A549 (cell line): ENCODE results near the gene CAMK4. TPM values are rescaled to one million over a fixed set of nuclear protein-coding genes. Genes with fewer than 3 reads are reported as not detected.

ENCODE experiments used
- ATAC-seq, 2 experiments: fragments of 200-7000 bp in 1 of 2; fragments of >200 bp in 1 of 2; cut with Nextera tagmentation in 1 of 2; cut with Tn5 transposase in 1 of 2; 3 replicates each; pipeline versions ENCODE4 v1.8.0 to v1.9.1; 2018 to 2020; ENCODE audit warnings: mild to moderate bottlenecking in 1 of 2, moderate library complexity in 1 of 2
- CTCF ChIA-PET: fragments of 300-600 bp; sonication (Branson Sonifier 250); formaldehyde crosslinking; extraction: SDS; loops from one replicate; lab custom pipeline; 2021; ENCODE audit warnings: antibody characterized with exemption, inconsistent platforms; lab: Yijun Ruan, JAX
- POLR2A ChIA-PET: fragments of 350-600 bp; formaldehyde crosslinking; extraction: SDS; loops from one replicate; lab custom pipeline; 2021; ENCODE audit warnings: antibody characterized with exemption, inconsistent platforms; lab: Yijun Ruan, JAX
- DNase-seq, 2 experiments: peaks; one replicate each; pipeline versions ENCODE4 v3.0.0 to v3.0.0-alpha.2; 2011 to 2016; ENCODE audit warnings: low read depth in 1 of 2, low spot score in 1 of 2
- FAIRE-seq: peaks from 2 replicates; lab custom pipeline; 2011; peaks lifted over from hg19 to GRCh38; lab: Jason Lieb, UNC
- H3K27ac ChIP-seq, 2 experiments: fragments of >200 bp; sonication (Bioruptor Twin); formaldehyde crosslinking; 3 replicates each; pipeline ENCODE4 v1.5.1; 2016 to 2017
- H3K4me1 ChIP-seq: fragments of >200 bp; sonication (Bioruptor Twin); formaldehyde crosslinking; 3 replicates; pipeline ENCODE4 v1.6.1; 2016
- H3K4me2 ChIP-seq: fragments of >200 bp; sonication (Bioruptor Twin); formaldehyde crosslinking; 3 replicates; pipeline ENCODE4 v1.6.1; 2016
- H3K4me3 ChIP-seq: fragments of >200 bp; sonication (Bioruptor Twin); formaldehyde crosslinking; 3 replicates; pipeline ENCODE4 v1.5.1; 2016
- H3K9me3 ChIP-seq: fragments of >200 bp; sonication (Bioruptor Twin); formaldehyde crosslinking; 3 replicates; pipeline ENCODE4 v1.6.1; 2016
- CBX2 ChIP-seq: fragments of 200-600 bp; sonication (generic); IDR thresholded peaks from 2 replicates; pipeline ENCODE4 v1.6.1; 2016; ENCODE audit warnings: low read depth, mild to moderate bottlenecking, borderline replicate concordance
- CHD2 ChIP-seq: fragments of 150-350 bp; IDR thresholded peaks from 2 replicates; pipeline ENCODE4 v1.6.1; 2014; ENCODE audit warnings: low read length; ENCODE audit not compliant: partially characterized antibody
- EHF ChIP-seq: fragments of 250-450 bp; sonication (Bioruptor Pico); IDR thresholded peaks from 2 replicates; pipeline ENCODE4 v1.5.0; 2020; ENCODE audit warnings: mild to moderate bottlenecking
- EHMT2 ChIP-seq: fragments of 200-600 bp; sonication (generic); IDR thresholded peaks from 2 replicates; pipeline ENCODE4 v1.6.1; 2016; ENCODE audit warnings: antibody characterized with exemption, low read depth, mild to moderate bottlenecking, moderate library complexity
- EP300 ChIP-seq, 2 experiments: fragments of >200 bp; sonication (Bioruptor Twin); formaldehyde crosslinking; IDR thresholded peaks; 2 replicates in 1 of 2; 3 replicates in 1 of 2; pipeline ENCODE4 v1.6.1; 2016 to 2017
- ESRRA ChIP-seq: fragments of 150-350 bp; IDR thresholded peaks from 2 replicates; pipeline ENCODE4 v1.6.1; 2014; ENCODE audit warnings: mild to moderate bottlenecking, low read length, borderline replicate concordance
- FOSB ChIP-seq: fragments of 250-450 bp; sonication (Bioruptor Pico); IDR thresholded peaks from 2 replicates; pipeline ENCODE4 v1.5.0; 2020; ENCODE audit warnings: mild to moderate bottlenecking, moderate library complexity
- FOXS1 ChIP-seq: fragments of 250-450 bp; sonication (Bioruptor Pico); IDR thresholded peaks from 2 replicates; pipeline ENCODE4 v1.5.0; 2020; ENCODE audit warnings: mild to moderate bottlenecking, moderate library complexity
- GATA3 ChIP-seq: IDR thresholded peaks from 2 replicates; pipeline ENCODE4 v1.6.1; 2012; ENCODE audit warnings: borderline replicate concordance
- HDAC2 ChIP-seq: fragments of 200-600 bp; sonication (generic); IDR thresholded peaks from 2 replicates; pipeline ENCODE4 v1.6.1; 2016
- HEYL ChIP-seq: fragments of 250-450 bp; sonication (Bioruptor Pico); IDR thresholded peaks from 2 replicates; pipeline ENCODE4 v1.8.0; 2021; ENCODE audit warnings: mild to moderate bottlenecking, moderate library complexity
- HOXA7 ChIP-seq: fragments of 250-450 bp; sonication (Bioruptor Pico); IDR thresholded peaks from 2 replicates; pipeline ENCODE4 v1.5.0; 2020; ENCODE audit warnings: mild to moderate bottlenecking, moderate library complexity
- KDM1A ChIP-seq: fragments of 200-600 bp; sonication (generic); IDR thresholded peaks from 2 replicates; pipeline ENCODE4 v1.6.1; 2016; ENCODE audit warnings: low read depth, mild to moderate bottlenecking
- MAFK ChIP-seq: fragments of 450-650 bp; IDR thresholded peaks from 2 replicates; pipeline ENCODE4 v1.6.1; 2014; ENCODE audit not compliant: partially characterized antibody
- MAZ ChIP-seq: fragments of 150-350 bp; IDR thresholded peaks from 2 replicates; pipeline ENCODE4 v1.6.1; 2014; ENCODE audit warnings: antibody characterized with exemption, low read depth, low read length, borderline replicate concordance
- NR3C1 ChIP-seq: fragments of >200 bp; sonication (Bioruptor Twin); formaldehyde crosslinking; IDR thresholded peaks from 3 replicates; pipeline ENCODE4 v1.6.1; 2017
- PHF8 ChIP-seq: fragments of 200-600 bp; sonication (generic); IDR thresholded peaks from 2 replicates; pipeline ENCODE4 v1.6.1; 2016; ENCODE audit warnings: low read depth, mild to moderate bottlenecking, antibody characterized with exemption, moderate library complexity, borderline replicate concordance
- RAD21 ChIP-seq, 2 experiments: fragments of >200 bp in 1 of 2; sonication (Bioruptor Twin) in 1 of 2; formaldehyde crosslinking in 1 of 2; IDR thresholded peaks in 1 of 2; conservative IDR thresholded peaks in 1 of 2; 2 replicates in 1 of 2; 3 replicates in 1 of 2; pipeline ENCODE4 v1.6.1; 2012 to 2018; ENCODE audit warnings: inconsistent platforms in 1 of 2
- RARB ChIP-seq: fragments of 250-450 bp; sonication (Bioruptor Pico); IDR thresholded peaks from 2 replicates; pipeline ENCODE4 v1.8.0; 2021; ENCODE audit warnings: mild to moderate bottlenecking, moderate library complexity
- RFX5 ChIP-seq: fragments of 450-650 bp; IDR thresholded peaks from 2 replicates; pipeline ENCODE4 v1.7.1; 2014; ENCODE audit warnings: antibody characterized with exemption, mild to moderate bottlenecking, moderate library complexity
- RNF2 ChIP-seq: fragments of 200-600 bp; sonication (generic); IDR thresholded peaks from 2 replicates; pipeline ENCODE4 v1.6.1; 2016; ENCODE audit warnings: low read depth, mild to moderate bottlenecking, antibody characterized with exemption, moderate library complexity, borderline replicate concordance
- SREBF2 ChIP-seq: fragments of 450-650 bp; IDR thresholded peaks from 2 replicates; pipeline ENCODE4 v1.6.1; 2014; ENCODE audit warnings: mild to moderate bottlenecking, moderate library complexity
- TFCP2L1 ChIP-seq: fragments of 250-450 bp; sonication (Bioruptor Pico); IDR thresholded peaks from 2 replicates; pipeline ENCODE4 v1.5.0; 2021; ENCODE audit warnings: mild to moderate bottlenecking
- ZNF302 ChIP-seq: fragments of 250-450 bp; sonication (Bioruptor Pico); IDR thresholded peaks from 2 replicates; pipeline ENCODE4 v1.9.0; 2021; ENCODE audit warnings: inconsistent platforms, mild to moderate bottlenecking, moderate library complexity
- ZSCAN20 ChIP-seq: fragments of 250-450 bp; sonication (Bioruptor Pico); IDR thresholded peaks from 2 replicates; pipeline ENCODE4 v1.8.0; 2022; ENCODE audit warnings: mild to moderate bottlenecking, moderate library complexity
- WGBS: methylation state at CpG from one replicate; pipeline ENCODE4 v1.1.6; 2017; ENCODE audit errors: missing lambda C conversion rate; 5-methylcytosine and 5-hydroxymethylcytosine counted together
- polyA plus RNA-seq, 4 experiments: library from polyadenylated mRNA; depleted of rRNA in 3 of 4; stranded (reverse); fragments of >200 nt; fragmentation: RNase III in 1 of 4; extraction: RNeasy Plus Mini Kit Qiagen cat#74134 plus additional on column Dnase treatment in 1 of 4; gene quantifications; 2 replicates in 3 of 4; 3 replicates in 1 of 4; pipeline ENCODE4 v1.2.3, GENCODE V29; 2011 to 2017
- TF ChIP-seq, protein P1 (sequence below): fragments of 150-350 bp; IDR thresholded peaks from 2 replicates; pipeline ENCODE4 v1.6.1; 2014; ENCODE audit warnings: low read depth, mild to moderate bottlenecking, low read length
- TF ChIP-seq, protein P2 (sequence below): IDR thresholded peaks from 2 replicates; pipeline ENCODE4 v1.6.1; 2012; ENCODE audit warnings: low read depth, borderline replicate concordance

Gene CAMK4
- polyA plus RNA-seq, 2 of the 4 experiments (the other 2 are of a cell fraction) = not detected

DNA sequence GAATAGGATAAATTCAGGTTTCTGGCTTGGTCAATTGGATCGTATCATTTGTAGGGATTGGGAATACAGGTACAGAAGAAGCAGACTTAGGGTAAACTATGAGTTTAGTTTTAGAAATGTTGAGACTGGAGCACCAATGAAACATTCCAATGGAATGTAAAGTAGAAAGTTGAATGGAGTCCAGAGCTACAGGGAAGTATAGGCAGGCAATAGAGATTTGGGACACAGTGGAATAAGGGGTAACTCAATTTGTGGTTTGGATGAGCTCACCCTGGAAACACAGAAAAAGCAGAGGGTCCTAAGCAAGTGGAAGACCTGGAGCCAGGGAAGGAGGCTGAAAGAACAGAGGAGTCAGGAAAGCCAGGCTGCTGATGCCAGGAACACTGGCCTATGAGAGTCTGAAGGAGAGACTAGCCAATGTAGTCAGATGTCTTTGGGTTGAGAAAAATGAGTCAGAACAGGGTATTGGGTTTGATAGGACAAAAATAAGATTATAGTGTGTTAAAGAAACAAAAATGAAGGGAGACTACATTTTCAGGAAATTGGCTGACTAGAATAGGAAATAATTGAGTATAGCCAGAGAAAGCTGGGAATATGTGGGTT lies 215.4 kb downstream of the CAMK4 start:
- ChIA-PET CTCF (no interaction called here), POLR2A (no interaction called here)
- TF ChIP-seq PHF8 = no peak
- no peak for TF ChIP-seq ZNF302 (CRISPR knock-in tag)
- no peak for TF ChIP-seq NR3C1
- no peak for TF ChIP-seq RFX5
- no peak for TF ChIP-seq EHMT2
- TF ChIP-seq MAZ = no peak
- H3K4me2 ChIP-seq = no peak overlapping the region
- H3K4me3 ChIP-seq = no peak overlapping the region
- 2% methylated on average over 1 of the region's 1 CpG for WGBS
- DNase-seq (no peak), FAIRE-seq (no peak), ATAC-seq (no peak; a peak in 1 of 6 replicates)
- H3K4me1 ChIP-seq = no peaks in the 10 kb centered on the region
- no peak overlapping the region for H3K27ac ChIP-seq
- H3K9me3 ChIP-seq = no peaks in the 10 kb centered on the region

- FAIRE-seq (no peak), DNase-seq (no peak), ATAC-seq (no peak)
- no peak overlapping the region for H3K27ac ChIP-seq
- H3K4me2 ChIP-seq = no peak overlapping the region
- H3K4me3 ChIP-seq = no peak overlapping the region
- no peaks in the 10 kb centered on the region for H3K4me1 ChIP-seq
- no peaks in the 10 kb centered on the region for H3K9me3 ChIP-seq
- ChIA-PET CTCF (no interaction called here), POLR2A (no interaction called here)
- TF ChIP-seq KDM1A = no peak
- no peak for TF ChIP-seq CHD2
- TF ChIP-seq, protein P1, sequence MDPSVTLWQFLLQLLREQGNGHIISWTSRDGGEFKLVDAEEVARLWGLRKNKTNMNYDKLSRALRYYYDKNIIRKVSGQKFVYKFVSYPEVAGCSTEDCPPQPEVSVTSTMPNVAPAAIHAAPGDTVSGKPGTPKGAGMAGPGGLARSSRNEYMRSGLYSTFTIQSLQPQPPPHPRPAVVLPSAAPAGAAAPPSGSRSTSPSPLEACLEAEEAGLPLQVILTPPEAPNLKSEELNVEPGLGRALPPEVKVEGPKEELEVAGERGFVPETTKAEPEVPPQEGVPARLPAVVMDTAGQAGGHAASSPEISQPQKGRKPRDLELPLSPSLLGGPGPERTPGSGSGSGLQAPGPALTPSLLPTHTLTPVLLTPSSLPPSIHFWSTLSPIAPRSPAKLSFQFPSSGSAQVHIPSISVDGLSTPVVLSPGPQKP = no peak
- TF ChIP-seq RNF2 = no peak
- no peak for TF ChIP-seq MAFK
- TF ChIP-seq EHMT2 = no peak
- TF ChIP-seq RAD21 (conservative IDR thresholded peaks at IDR 0.05 in 1 of 2, IDR thresholded peaks at IDR 0.05 in 1 of 2) = no peak
- TF ChIP-seq HDAC2 = no peak
- no peak for TF ChIP-seq EHF
- no peak for TF ChIP-seq CBX2
- TF ChIP-seq HOXA7 (CRISPR knock-in tag) = no peak
- TF ChIP-seq GATA3 = no peak
- TF ChIP-seq, protein P2, sequence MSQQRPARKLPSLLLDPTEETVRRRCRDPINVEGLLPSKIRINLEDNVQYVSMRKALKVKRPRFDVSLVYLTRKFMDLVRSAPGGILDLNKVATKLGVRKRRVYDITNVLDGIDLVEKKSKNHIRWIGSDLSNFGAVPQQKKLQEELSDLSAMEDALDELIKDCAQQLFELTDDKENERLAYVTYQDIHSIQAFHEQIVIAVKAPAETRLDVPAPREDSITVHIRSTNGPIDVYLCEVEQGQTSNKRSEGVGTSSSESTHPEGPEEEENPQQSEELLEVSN = no peak
- TF ChIP-seq ZNF302 (CRISPR knock-in tag) = no peak
- TF ChIP-seq RARB (CRISPR knock-in tag) = no peak
- no peak for TF ChIP-seq EP300 (IDR thresholded peaks at IDR 0.05)
- 0% methylated on average over 1 of the region's 1 CpG for WGBS
Observed at GRCh38 chr5:111447099-111447498, 222.9 kb downstream of the CAMK4 start.

- ATAC-seq = no peak
- CTCF ChIA-PET = no interaction called here
Observed at GRCh38 chr5:111447822-111448221, 223.6 kb downstream of the CAMK4 start.

More at GRCh38 chr5:111447822-111448221, 223.6 kb downstream of the CAMK4 start:
- H3K4me1 ChIP-seq = no peaks in the 10 kb centered on the region
- POLR2A ChIA-PET = no interaction called here
- WGBS = 12% methylated on average over 2 of the region's 2 CpGs
- no peaks in the 10 kb centered on the region for H3K9me3 ChIP-seq
- no peak overlapping the region for H3K27ac ChIP-seq
- no peak overlapping the region for H3K4me3 ChIP-seq
- FAIRE-seq (no peak), DNase-seq (no peak)
- no peak overlapping the region for H3K4me2 ChIP-seq
- no peak for TF ChIP-seq TFCP2L1 (CRISPR knock-in tag)
- TF ChIP-seq KDM1A = no peak
- TF ChIP-seq CHD2 = no peak
- TF ChIP-seq MAFK = no peak
- TF ChIP-seq ZSCAN20 = no peak
- no peak for TF ChIP-seq HEYL
- TF ChIP-seq ESRRA = no peak
- TF ChIP-seq GATA3 = no peak
- TF ChIP-seq, protein P2 = no peak
- no peak for TF ChIP-seq FOXS1
- TF ChIP-seq FOSB (CRISPR knock-in tag) = no peak
- no peak for TF ChIP-seq RAD21 (conservative IDR thresholded peaks at IDR 0.05 in 1 of 2, IDR thresholded peaks at IDR 0.05 in 1 of 2)
- no peak for TF ChIP-seq PHF8
- TF ChIP-seq SREBF2 = no peak
